GM19467 (cell line): ENCODE measurements around the gene USP22.
"Not testable (repeated sequence)": the region's sequence is repeated elsewhere in the genome, so short reads cannot be mapped to it uniquely, and the experiment has no call there.

ENCODE experiments used
- ATAC-seq: cut with Tn5 transposase; IDR thresholded peaks from one replicate; pipeline ENCODE4 v1.9.1; 2021; ENCODE audit warnings: mild to moderate bottlenecking, moderate library complexity; ENCODE audit not compliant: unreplicated experiment

USP22 gene

DNA sequence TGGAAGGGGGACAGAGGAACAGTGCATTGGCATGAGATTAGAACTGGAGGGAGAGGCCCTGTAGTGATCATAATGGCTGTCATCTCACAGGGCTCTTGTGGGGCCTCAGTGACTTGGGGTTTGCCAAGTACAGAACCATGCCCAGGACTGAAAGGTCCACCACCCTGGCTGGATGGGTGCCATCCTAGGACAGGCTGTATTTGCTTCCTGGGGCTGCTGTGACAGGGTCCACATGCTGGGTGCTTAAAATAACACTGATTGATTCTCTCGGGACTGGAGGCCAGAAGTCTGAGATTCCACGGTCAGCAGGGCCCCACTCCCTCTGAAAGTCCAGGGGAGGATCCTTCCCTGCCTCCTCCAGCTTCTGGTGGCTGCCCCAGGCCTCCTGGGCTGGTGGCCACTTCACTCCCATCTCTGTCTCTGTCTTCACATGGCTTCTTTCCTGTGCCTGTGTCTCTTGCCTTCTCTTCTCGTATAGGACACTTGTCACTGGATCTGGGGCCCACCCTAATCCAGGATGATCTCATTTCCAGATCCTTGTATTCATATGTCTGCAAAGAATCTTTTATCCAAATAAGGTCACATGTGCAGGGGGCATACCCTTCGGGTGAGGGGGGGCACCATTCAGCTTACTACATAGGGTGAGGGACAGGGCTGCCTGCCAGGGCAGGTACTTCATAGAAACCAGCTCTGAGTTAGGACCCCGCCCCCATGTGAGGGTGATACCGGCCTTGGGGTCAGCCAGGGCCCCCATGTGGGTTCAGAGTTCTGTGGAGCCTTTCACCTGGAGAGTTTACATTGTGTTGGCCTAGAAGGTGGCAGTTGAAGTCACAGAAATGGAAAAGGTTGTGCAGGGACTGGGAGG, 52.6 kb downstream of the USP22 start:
- ATAC-seq: no peak

- ATAC-seq: no peak
Observed at GRCh38 chr17:20989481-20989880, 53.3 kb downstream of the USP22 start.

DNA sequence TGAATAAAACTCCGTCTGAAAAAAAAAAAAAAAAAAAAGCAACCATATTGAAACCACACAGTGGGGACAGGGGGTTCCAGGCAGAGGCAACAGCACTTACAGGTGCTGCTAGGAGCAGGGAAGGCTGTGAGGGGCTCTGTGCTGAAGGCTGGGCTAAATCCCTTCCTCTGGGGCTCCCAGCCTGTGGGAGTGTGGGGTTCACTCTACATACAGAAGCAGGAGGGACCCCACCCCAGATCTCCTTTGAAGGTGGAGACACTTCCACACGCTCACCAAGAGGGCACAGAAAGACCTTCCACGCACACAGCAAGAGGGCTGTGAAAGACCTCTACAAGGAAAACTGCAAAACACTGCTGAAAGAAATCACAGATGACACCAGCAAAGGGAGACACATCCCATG, 53.9 kb downstream of the USP22 start:
- no peak for ATAC-seq

DNA sequence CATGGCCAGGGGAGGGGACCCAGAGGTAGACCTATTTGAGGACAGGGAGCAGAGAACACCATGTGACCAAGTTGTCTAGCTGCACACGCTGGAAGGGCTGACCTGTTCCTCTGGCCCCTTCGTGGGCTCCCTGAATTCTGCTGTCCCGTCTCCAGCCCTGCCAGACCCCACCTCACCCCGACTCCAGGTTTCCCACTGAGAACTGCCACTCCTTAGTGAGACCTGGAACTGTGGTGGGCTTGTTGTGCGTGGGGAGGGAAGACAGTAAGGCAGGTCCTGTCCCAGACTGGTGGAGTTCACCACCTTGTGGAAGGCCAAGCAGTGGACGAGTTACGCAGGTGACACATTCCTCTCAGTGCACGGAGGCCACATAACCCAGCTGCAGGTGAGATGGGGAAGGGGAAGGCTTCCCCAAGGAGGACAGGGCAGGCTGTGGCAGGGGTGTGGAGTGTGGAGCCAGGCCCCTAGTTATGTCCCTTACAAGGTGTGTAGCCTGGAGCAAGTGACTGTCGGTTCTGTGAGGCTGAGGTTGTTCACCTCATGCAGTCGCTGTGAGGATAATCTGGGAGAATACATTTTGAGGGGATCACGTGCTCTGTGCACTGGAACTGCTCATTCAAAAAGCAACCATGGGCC, 54.7 kb downstream of the USP22 start:
- no peak for ATAC-seq

GRCh38 chr17:20987511-20987910, 55.3 kb downstream of the USP22 start:
- no peak for ATAC-seq

- ATAC-seq: no peak
Observed at GRCh38 chr17:20986767-20987510, 55.9 kb downstream of the USP22 start.

DNA sequence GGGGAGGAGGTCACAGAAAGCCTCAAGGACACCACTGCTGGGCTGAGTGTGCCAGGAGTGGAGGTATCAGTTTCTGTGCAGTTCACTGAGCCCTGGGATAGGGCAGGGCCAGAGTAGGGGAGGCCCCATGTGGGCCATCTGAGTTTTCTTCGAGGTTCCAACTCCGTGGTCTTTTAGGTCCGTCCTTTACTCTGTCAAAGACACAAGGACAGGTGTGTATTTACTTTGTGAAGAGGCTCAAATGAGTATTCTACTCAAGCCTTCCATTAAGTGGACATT, 59.5 kb downstream of the USP22 start:
- no peak for ATAC-seq

DNA sequence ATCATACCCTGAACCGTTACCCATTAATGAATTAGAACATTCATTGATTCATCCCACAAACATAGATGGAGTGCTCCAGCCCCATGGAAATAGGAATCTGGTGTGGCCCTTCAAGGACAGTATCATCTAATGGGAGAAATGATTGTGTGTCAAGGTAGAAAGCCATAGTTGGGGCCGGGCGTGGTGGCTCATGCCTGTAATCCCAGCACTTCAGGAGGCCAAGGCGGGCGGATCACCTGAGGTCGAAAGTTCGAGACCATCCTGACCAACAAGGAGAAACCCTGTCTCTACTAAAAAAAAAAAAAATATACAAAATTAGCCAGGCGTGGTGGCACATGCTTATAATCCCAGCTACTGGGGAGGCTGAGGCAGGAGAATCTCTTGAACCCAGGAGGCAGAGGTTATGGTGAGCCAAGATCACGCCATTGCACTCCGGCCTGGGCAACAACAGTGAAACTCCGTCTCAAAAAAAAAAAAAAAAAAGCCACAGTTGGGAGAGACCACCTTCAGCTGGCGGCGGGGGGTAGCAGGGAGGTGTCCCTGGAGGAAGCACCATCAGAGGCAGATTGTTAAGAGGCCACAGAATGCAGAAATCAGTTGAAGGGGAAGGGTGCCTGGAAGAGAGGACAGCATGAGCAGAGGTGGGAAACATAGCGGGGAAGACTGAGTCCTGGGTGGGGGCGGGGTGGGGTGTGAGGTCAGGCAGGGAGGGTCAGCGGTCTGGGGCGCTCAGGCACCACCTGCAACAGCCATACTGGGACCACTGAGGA, 60.0 kb downstream of the USP22 start:
- no peak for ATAC-seq

GRCh38 chr17:20981046-20981920, 61.5 kb downstream of the USP22 start:
- ATAC-seq: no peak

- ATAC-seq: no peak
Observed at GRCh38 chr17:20979792-20980083, 63.1 kb downstream of the USP22 start.

DNA sequence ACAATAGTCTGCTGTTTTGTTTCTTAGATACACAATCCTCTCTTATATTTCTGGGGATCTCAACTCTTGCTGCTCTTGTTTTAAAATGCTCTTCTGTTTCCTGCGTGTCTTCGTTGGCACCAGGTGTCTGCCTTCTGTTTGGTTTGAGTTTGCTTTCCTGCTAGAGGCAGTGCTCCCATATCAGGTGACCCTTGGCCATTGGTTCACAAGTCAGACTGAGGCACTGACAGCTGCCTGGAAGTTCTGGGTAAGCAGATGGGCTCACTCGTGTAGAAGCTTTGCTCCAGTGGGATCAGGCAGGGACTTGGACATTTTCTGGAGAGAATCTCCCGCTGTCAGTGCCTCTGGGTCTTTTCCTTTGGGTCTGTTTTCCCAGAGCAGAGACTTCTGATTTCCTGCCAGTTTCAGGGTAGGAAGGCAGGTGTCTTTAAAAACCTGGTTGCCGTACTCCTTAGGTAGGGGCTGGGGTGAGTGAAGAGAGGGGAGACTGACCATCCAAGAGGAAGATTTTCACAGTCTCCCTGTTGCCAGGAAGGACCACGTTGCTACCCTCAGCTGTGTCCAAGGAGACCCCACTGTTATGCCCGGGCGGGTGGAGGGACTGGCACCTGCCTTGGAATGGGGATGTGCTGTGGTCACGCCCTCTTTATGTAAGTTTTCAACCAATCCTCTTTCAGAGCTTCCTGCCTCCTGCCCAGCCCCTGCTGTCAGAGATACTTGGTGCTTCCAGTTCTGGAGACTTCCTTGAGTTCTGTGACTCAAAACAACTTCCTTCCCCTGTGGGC, 63.6 kb downstream of the USP22 start:
- ATAC-seq: not testable (repeated sequence)

- ATAC-seq: not testable (repeated sequence)
Observed at GRCh38 chr17:20977609-20978253, 65.1 kb downstream of the USP22 start.

GRCh38 chr17:20975566-20975965, 67.2 kb downstream of the USP22 start:
- ATAC-seq: no peak

DNA sequence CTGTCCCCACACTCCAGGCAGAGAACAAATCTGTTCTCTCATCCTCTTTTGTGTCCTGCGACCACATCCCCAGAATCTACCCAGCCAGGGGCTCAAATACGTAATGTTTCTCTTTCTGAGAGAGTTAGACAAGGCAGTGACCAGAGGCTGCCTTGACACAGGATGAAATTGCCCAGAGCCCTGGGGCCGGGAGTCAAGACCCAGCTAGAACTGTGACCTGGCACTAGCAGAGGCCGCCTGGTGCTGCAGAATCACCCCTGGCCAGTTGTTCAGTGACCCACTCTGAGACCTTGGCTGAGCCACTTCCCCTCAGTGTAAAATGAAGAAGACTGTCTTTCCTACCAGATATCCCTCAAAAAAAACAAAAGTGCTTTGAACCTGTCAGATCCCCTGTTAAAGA, 72.5 kb downstream of the USP22 start:
- no peak for ATAC-seq

- no peak for ATAC-seq
Observed at GRCh38 chr17:20968913-20969616, 73.7 kb downstream of the USP22 start.

DNA sequence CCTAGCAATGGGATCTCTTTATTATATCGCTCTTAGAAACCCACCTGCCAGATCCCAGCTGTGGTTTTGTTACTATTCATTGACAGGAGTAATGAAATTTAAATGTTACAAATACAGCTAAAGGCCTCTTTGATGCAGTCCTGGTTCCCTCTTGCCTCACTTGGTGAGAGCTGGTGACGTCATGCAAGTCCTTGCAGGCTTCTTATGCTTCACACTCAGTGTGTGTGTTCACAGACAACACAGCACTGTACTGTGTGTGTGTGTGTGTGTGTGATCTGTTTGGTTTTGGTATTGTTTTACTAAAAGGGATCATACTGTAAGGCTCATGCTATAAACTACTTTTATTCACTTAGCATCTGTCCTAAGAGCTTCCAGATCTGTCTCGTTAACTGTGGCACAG, 75.0 kb downstream of the USP22 start:
- ATAC-seq: no peak

GRCh38 chr17:20966870-20967269, 75.9 kb downstream of the USP22 start:
- ATAC-seq: no peak

DNA sequence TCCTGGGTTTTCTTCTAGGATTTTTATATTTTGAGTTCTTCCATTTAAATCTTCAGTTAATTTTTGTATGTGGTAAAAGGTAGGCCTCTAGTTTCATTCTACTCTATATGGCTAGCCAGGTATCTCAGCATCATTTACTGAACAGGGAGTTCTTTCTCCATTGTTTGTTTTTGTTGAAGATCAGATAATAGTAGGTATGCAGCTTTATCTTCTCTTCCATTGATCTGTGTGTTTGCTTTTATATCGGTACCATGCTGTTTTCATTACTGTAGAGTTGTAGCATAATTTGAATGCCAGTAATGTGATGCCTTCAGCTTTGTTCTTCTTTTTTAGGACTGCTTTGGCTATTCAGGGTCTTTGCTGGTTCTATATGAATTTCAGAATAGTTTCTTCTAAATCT, 77.3 kb downstream of the USP22 start:
- no peak for ATAC-seq

- ATAC-seq: no peak
Observed at GRCh38 chr17:20961586-20961985, 81.2 kb downstream of the USP22 start.
